Liver (tissue), 9 donors: ENCODE data around the gene DCLK2. TPM values are rescaled to one million over a fixed set of nuclear protein-coding genes. Genes with fewer than 3 reads are reported as not detected.

ENCODE experiments used
- DNase-seq: peaks from one replicate; pipeline ENCODE4 v3.0.0-alpha.2; 2017; ENCODE audit warnings: low spot score
- H3K27ac ChIP-seq, 2 donors: one replicate each; pipeline ENCODE4 v1.7.0; 2013; ENCODE audit warnings: inconsistent platforms in 2 of 2, low read length in 2 of 2, control low read depth in 1 of 2, low read depth in 1 of 2, mild to moderate bottlenecking in 1 of 2
- H3K27me3 ChIP-seq, 4 donors: one replicate each; pipeline versions ENCODE4 v1.6.1 to v1.7.0; 2013; ENCODE audit warnings: low read length in 3 of 4, inconsistent platforms in 1 of 4, mild to moderate bottlenecking in 1 of 4, moderate library complexity in 1 of 4; ENCODE audit not compliant: control insufficient read depth in 4 of 4, insufficient read depth in 4 of 4
- H3K36me3 ChIP-seq, 4 donors: one replicate each; pipeline versions ENCODE4 v1.6.1 to v1.7.0; 2013; ENCODE audit warnings: low read length in 3 of 4, mild to moderate bottlenecking in 3 of 4, low read depth in 1 of 4, moderate library complexity in 1 of 4; ENCODE audit not compliant: control insufficient read depth in 4 of 4, insufficient read depth in 3 of 4
- H3K4me1 ChIP-seq, 4 donors: one replicate each; pipeline versions ENCODE4 v1.6.1 to v1.7.0; 2013; ENCODE audit warnings: low read length in 3 of 4, mild to moderate bottlenecking in 3 of 4, moderate library complexity in 1 of 4; ENCODE audit not compliant: control insufficient read depth in 4 of 4, insufficient read depth in 4 of 4
- H3K4me3 ChIP-seq, 3 donors: one replicate each; pipeline versions ENCODE4 v1.6.1 to v1.7.0; 2013; ENCODE audit warnings: low read length in 3 of 3, control low read depth in 1 of 3, low read depth in 1 of 3, mild to moderate bottlenecking in 1 of 3
- H3K9ac ChIP-seq, 2 donors: one replicate each; pipeline ENCODE4 v1.7.0; 2013; ENCODE audit warnings: low read length in 2 of 2, mild to moderate bottlenecking in 2 of 2, moderate library complexity in 2 of 2, control low read depth in 1 of 2, low read depth in 1 of 2
- H3K9me3 ChIP-seq, 4 donors: one replicate each; pipeline versions ENCODE4 v1.6.1 to v1.7.0; 2013; ENCODE audit warnings: low read length in 3 of 4; ENCODE audit not compliant: control insufficient read depth in 4 of 4
- CTCF ChIP-seq: fragments of 150-350 bp; IDR thresholded peaks from 2 replicates; pipeline ENCODE4 v1.5.1; 2017; ENCODE audit warnings: improper control_type of control experiment, low read depth, low read length; ENCODE audit not compliant: missing input control
- FOXA1 ChIP-seq: IDR thresholded peaks from 2 replicates; pipeline ENCODE4 v1.6.1; 2016; ENCODE audit warnings: antibody characterized with exemption
- FOXA2 ChIP-seq: IDR thresholded peaks from 2 replicates; pipeline ENCODE4 v1.6.1; 2016; ENCODE audit warnings: antibody characterized with exemption
- GABPA ChIP-seq, 2 donors: IDR thresholded peaks in 1 of 2; conservative IDR thresholded peaks in 1 of 2; 2 replicates each; pipeline ENCODE4 v1.6.1; 2016; ENCODE audit warnings: antibody characterized with exemption in 2 of 2, mild to moderate bottlenecking in 1 of 2, moderate library complexity in 1 of 2
- HNF4A ChIP-seq, 2 donors: conservative IDR thresholded peaks; 2 replicates each; pipeline ENCODE4 v1.6.1; 2016; ENCODE audit warnings: antibody characterized with exemption in 2 of 2, mild to moderate bottlenecking in 2 of 2
- HNF4G ChIP-seq: IDR thresholded peaks from 2 replicates; pipeline ENCODE4 v1.6.1; 2016; ENCODE audit warnings: antibody characterized with exemption
- MAX ChIP-seq: IDR thresholded peaks from 2 replicates; pipeline ENCODE4 v1.6.1; 2016; ENCODE audit warnings: antibody characterized with exemption
- NR2F2 ChIP-seq: IDR thresholded peaks from 2 replicates; pipeline ENCODE4 v1.6.1; 2016; ENCODE audit warnings: antibody characterized with exemption
- RAD21 ChIP-seq, 2 donors: IDR thresholded peaks; 2 replicates each; pipeline ENCODE4 v1.6.1; 2016; ENCODE audit warnings: antibody characterized with exemption in 2 of 2, mild to moderate bottlenecking in 2 of 2
- REST ChIP-seq: IDR thresholded peaks from 2 replicates; pipeline ENCODE4 v1.6.1; 2016; ENCODE audit warnings: antibody characterized with exemption, mild to moderate bottlenecking
- RXRA ChIP-seq, 2 donors: IDR thresholded peaks; 2 replicates each; pipeline ENCODE4 v1.6.1; 2017 to 2018; ENCODE audit warnings: antibody characterized with exemption in 2 of 2, mild to moderate bottlenecking in 1 of 2
- SP1 ChIP-seq: IDR thresholded peaks from 2 replicates; pipeline ENCODE4 v1.6.1; 2018; ENCODE audit warnings: antibody characterized with exemption, mild to moderate bottlenecking
- TAF1 ChIP-seq: conservative IDR thresholded peaks from 2 replicates; pipeline ENCODE4 v1.6.1; 2016; ENCODE audit warnings: antibody characterized with exemption, mild to moderate bottlenecking
- YY1 ChIP-seq: IDR thresholded peaks from 2 replicates; pipeline ENCODE4 v1.6.1; 2016; ENCODE audit warnings: antibody characterized with exemption, mild to moderate bottlenecking
- WGBS: extraction: QIAGEN DNeasy Blood & Tissue Kit; methylation state at CpG from one replicate; pipeline ENCODE4 v1.1.7; 2013; 5-methylcytosine and 5-hydroxymethylcytosine counted together
- polyA plus RNA-seq, 2 donors: library from polyadenylated mRNA; stranded (reverse) in 1 of 2; unstranded in 1 of 2; fragments of 200-250 nt in 1 of 2; fragments of >200 nt in 1 of 2; fragmentation: Nextera tagmentation in 1 of 2; extraction: Ambion mirVana in 1 of 2; gene quantifications; one replicate each; pipeline versions ENCODE4 v1.2.1 to v1.2.3, GENCODE V29; 2013 to 2015
- total RNA-seq, 2 donors: library from RNA; depleted of rRNA; stranded (reverse); fragments of >200 nt; gene quantifications; one replicate each; pipeline ENCODE4 v1.2.3, GENCODE V29; 2014
- TF ChIP-seq, protein P1 (sequence below): IDR thresholded peaks from 2 replicates; pipeline ENCODE4 v1.6.1; 2016; ENCODE audit warnings: antibody characterized with exemption
- TF ChIP-seq, protein P2 (sequence below): IDR thresholded peaks from 2 replicates; pipeline ENCODE4 v1.6.1; 2016; ENCODE audit warnings: antibody characterized with exemption
- donor health status: healthy.
- donor health status: healthy.
- donor health status: healthy.
- donor health status: healthy.
- donor health status: healthy.

The DCLK2 gene
- total and polyA plus RNA-seq, 4 donors, result 0.14 to 1.7 (median 0.50) TPM

GRCh38 chr4:150232029-150232428 lies 153.8 kb downstream of the DCLK2 start:
- peak; percentile 35 for TF ChIP-seq SP1
- no peak for TF ChIP-seq HNF4G
- TF ChIP-seq REST, result no peak
- TF ChIP-seq YY1, result no peak
- peak in 1 of 2 donors; percentile 42 for TF ChIP-seq RAD21 (IDR thresholded peaks at IDR 0.05)
- TF ChIP-seq, protein P1, sequence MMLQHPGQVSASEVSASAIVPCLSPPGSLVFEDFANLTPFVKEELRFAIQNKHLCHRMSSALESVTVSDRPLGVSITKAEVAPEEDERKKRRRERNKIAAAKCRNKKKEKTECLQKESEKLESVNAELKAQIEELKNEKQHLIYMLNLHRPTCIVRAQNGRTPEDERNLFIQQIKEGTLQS, result no peak
- TF ChIP-seq NR2F2, result no peak
- TF ChIP-seq CTCF, result no peak
- TF ChIP-seq, protein P2, sequence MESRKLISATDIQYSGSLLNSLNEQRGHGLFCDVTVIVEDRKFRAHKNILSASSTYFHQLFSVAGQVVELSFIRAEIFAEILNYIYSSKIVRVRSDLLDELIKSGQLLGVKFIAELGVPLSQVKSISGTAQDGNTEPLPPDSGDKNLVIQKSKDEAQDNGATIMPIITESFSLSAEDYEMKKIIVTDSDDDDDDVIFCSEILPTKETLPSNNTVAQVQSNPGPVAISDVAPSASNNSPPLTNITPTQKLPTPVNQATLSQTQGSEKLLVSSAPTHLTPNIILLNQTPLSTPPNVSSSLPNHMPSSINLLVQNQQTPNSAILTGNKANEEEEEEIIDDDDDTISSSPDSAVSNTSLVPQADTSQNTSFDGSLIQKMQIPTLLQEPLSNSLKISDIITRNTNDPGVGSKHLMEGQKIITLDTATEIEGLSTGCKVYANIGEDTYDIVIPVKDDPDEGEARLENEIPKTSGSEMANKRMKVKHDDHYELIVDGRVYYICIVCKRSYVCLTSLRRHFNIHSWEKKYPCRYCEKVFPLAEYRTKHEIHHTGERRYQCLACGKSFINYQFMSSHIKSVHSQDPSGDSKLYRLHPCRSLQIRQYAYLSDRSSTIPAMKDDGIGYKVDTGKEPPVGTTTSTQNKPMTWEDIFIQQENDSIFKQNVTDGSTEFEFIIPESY, result no peak
- TF ChIP-seq RXRA (IDR thresholded peaks at IDR 0.05), result peak in 1 of 2 donors; percentile 44
- TF ChIP-seq GABPA (IDR thresholded peaks at IDR 0.05 in 1 of 2, conservative IDR thresholded peaks at IDR 0.05 in 1 of 2), result no peak
- TF ChIP-seq MAX, result no peak
- no peak for TF ChIP-seq TAF1
- TF ChIP-seq FOXA1, result no peak
- TF ChIP-seq FOXA2, result peak; percentile 15
- TF ChIP-seq HNF4A (conservative IDR thresholded peaks at IDR 0.05), result peak; percentile 38
- Histone ChIP-seq H3K9ac (no peak overlapping the region), H3K9me3 (no peaks in the 10 kb centered on the region), H3K27me3 (no peaks in the 10 kb centered on the region), H3K4me1 (peaks cover 0 to 23% (median 18%) of the 10 kb centered on the region in 4 donors), H3K4me3 (no peak overlapping the region), H3K36me3 (no peaks in the 10 kb centered on the region), H3K27ac (no peak overlapping the region)
- WGBS, result 31% methylated on average over 6 of the region's 6 CpGs
- no peak for DNase-seq

GRCh38 chr4:150234246-150234645 lies 156.0 kb downstream of the DCLK2 start:
- H3K4me3 ChIP-seq, result no peak overlapping the region
- no peak for TF ChIP-seq SP1
- no peak for TF ChIP-seq RXRA (IDR thresholded peaks at IDR 0.05)
- no peak for TF ChIP-seq HNF4G
- TF ChIP-seq CTCF, result no peak
- TF ChIP-seq FOXA2, result no peak
- no peak for TF ChIP-seq REST
- no peak for TF ChIP-seq HNF4A (conservative IDR thresholded peaks at IDR 0.05)

More at GRCh38 chr4:150234246-150234645, 156.0 kb downstream of the DCLK2 start:
- 91% methylated on average over 5 of the region's 5 CpGs for WGBS
- Histone ChIP-seq H3K27me3 (no peaks in the 10 kb centered on the region), H3K36me3 (no peaks in the 10 kb centered on the region), H3K9me3 (no peaks in the 10 kb centered on the region), H3K27ac (no peak overlapping the region), H3K9ac (no peak overlapping the region), H3K4me1 (peaks cover 0 to 22% (median 17%) of the 10 kb centered on the region in 4 donors)
- no peak for DNase-seq
